Ectodermal cell (in vitro differentiated cells): ENCODE data around the gene C14orf93.

ENCODE experiments used
- H3K27ac ChIP-seq: 2 replicates; pipeline ENCODE4 v1.7.0; 2013; ENCODE audit warnings: mild to moderate bottlenecking, low read depth, low read length; ENCODE audit not compliant: insufficient read depth, poor library complexity, severe bottlenecking
- H3K27me3 ChIP-seq: 2 replicates; pipeline ENCODE4 v1.7.0; 2013; ENCODE audit warnings: mild to moderate bottlenecking, low read length; ENCODE audit not compliant: insufficient read depth, control insufficient read depth, poor library complexity, severe bottlenecking
- H3K36me3 ChIP-seq: one replicate; pipeline ENCODE4 v1.7.0; 2013; ENCODE audit warnings: low read length; ENCODE audit not compliant: control insufficient read depth, insufficient read depth
- H3K4me1 ChIP-seq: one replicate; pipeline ENCODE4 v1.7.0; 2013; ENCODE audit warnings: low read length; ENCODE audit not compliant: control insufficient read depth, insufficient read depth
- H3K4me3 ChIP-seq: 2 replicates; pipeline ENCODE4 v1.7.0; 2013; ENCODE audit warnings: low read depth, low read length, control low read depth; ENCODE audit not compliant: insufficient read depth
- H3K9me3 ChIP-seq: 2 replicates; pipeline ENCODE4 v1.7.0; 2013; ENCODE audit warnings: mild to moderate bottlenecking, low read length, moderate library complexity; ENCODE audit not compliant: control insufficient read depth
- WGBS, 2 experiments: methylation state at CpG; one replicate each; pipeline ENCODE4 v1.1.7; 2013; ENCODE audit warnings: missing lambda C conversion rate in 2 of 2; 5-methylcytosine and 5-hydroxymethylcytosine counted together

The C14orf93 gene

DNA sequence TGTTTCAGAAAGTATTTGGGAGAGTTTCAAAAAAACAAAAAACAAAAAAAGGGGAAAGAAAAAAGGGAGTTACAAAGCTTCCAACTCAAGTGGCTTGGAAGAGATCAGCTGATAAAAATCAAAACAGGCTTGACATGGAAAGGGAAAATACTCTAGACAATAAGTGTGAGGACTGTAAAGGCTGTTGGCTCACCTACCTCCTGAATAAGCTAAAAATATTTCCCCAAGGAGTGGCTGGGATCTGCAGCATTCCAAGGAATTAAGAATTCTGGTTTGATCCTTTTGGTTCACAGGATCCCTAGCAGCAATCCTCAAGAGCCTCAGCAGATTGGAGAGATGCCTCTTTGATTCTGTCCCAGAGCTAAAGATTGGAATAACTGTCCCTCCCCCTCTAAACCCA, 16.4 kb downstream of the C14orf93 start:
- Histone ChIP-seq H3K36me3 (no peaks in the 10 kb centered on the region), H3K27ac (no peak overlapping the region), H3K4me1 (peaks cover 9% of the 10 kb centered on the region), H3K4me3 (no peak overlapping the region), H3K9me3 (no peaks in the 10 kb centered on the region), H3K27me3 (no peaks in the 10 kb centered on the region)

DNA sequence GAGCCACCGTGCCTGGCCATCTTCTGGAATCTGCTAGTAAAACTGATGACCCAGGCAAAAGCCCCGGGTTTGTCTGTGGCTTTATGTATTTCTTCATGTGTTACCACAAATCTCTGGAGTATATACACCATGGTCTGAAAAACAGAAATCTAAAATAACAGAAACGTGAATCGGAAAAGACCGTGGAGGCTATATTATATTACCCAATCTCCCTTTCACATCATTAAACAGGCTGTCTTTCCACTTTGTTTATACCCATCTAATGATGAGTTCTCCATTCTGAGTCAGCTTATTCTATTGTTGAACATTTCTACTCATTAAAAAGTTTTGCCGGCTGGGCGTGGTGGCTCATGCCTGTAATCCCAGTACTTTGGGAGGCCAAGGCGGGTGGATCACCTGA, 18.1 kb downstream of the C14orf93 start:
- H3K36me3 ChIP-seq, result no peaks in the 10 kb centered on the region
- H3K4me1 ChIP-seq, result peaks cover 9% of the 10 kb centered on the region
- H3K27ac ChIP-seq, result no peak overlapping the region
- no peaks in the 10 kb centered on the region for H3K27me3 ChIP-seq
- H3K9me3 ChIP-seq, result no peaks in the 10 kb centered on the region
- H3K4me3 ChIP-seq, result no peak overlapping the region
- 89 to 95% methylated on average over 8 of the region's 8 CpGs for WGBS, 2 experiments

DNA sequence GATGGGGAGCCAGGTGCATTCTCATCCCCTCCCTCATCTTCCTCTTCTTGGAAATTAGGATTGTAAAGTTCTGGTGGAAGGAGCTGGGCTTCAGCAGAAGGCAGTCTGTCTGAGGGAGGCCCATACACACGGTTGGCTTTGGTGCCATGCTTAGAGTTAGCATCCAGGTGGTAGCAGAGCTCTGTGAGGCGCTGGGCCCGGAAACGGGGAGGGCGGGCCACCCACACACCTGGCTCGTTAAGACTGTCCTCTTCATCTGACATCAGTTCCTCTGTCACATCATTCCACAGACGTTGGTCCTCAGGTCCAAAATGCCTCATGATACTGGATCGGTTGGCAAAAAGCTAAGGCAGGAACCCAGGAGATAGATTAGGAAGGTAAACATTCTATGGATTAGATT, 22.7 kb downstream of the C14orf93 start:
- Histone ChIP-seq H3K4me3 (no peak overlapping the region), H3K27me3 (no peaks in the 10 kb centered on the region), H3K4me1 (no peaks in the 10 kb centered on the region), H3K36me3 (no peaks in the 10 kb centered on the region), H3K9me3 (no peaks in the 10 kb centered on the region), H3K27ac (no peak overlapping the region)
- 92 to 95% methylated on average over 8 of the region's 8 CpGs for WGBS, 2 experiments

DNA sequence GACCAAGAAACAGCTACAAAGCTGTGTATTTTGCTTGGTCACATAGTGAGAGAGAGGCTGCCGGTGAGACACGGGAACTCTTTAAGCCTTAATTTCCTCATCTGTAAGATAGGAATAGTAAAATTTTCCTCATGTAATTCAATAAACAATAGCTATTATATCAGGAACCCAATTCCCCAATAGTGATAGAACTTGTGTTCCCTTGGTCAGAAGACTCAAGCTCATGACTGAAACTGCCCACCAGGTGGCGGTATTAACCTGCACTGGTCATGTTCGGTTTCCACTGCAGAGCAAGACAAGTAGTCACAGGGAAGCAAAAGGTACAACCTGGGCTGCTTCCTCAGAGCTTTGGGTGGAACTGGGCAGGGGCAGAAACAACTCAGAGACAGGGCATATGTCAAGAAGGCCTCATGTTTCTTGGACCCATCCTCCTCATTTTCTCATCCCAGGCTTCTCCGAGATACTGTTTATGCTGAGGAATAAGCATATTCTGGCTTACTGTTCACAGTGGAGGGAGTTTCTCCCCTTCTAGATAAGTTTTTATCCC, 23.4 kb downstream of the C14orf93 start:
- Histone ChIP-seq H3K36me3 (no peaks in the 10 kb centered on the region), H3K4me3 (no peak overlapping the region), H3K9me3 (no peaks in the 10 kb centered on the region), H3K27me3 (no peaks in the 10 kb centered on the region), H3K27ac (no peak overlapping the region), H3K4me1 (no peaks in the 10 kb centered on the region)
- 23 to 36% methylated on average over 3 to 5 of the region's 5 CpGs for WGBS, 2 experiments

DNA sequence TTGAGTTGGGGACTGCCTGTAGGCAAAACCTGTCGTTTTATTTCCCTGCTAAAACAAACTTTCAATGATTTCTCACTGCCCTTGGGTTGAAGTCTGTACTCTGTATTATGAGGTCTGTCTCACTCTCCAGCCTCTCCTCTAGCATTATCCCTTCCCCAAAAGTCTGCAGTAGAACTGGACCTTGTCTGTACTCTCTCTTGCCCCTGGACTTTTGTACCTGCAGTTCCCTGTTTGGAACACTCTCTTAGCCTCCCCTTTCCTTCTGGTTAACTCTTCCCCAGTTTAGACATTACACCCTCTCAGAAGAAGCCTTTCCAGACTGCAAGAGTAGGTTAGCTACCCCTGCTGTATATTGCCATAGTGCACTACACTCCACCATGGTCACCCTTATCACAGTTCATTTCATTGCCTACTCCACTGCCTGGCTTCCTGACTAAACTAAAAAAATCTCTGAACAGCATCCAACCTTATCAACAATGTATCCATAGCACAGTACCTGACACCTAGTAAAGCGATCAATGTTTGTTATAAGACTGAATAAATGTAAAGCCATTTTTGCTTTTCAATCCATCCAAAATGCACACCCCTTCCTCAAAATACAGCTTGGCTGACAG, 23.9 kb downstream of the C14orf93 start:
- no peaks in the 10 kb centered on the region for H3K9me3 ChIP-seq
- no peak overlapping the region for H3K4me3 ChIP-seq
- no peak overlapping the region for H3K27ac ChIP-seq
- no peaks in the 10 kb centered on the region for H3K27me3 ChIP-seq
- WGBS, 2 experiments, result 59 to 77% methylated on average over 2 of the region's 2 CpGs
- no peaks in the 10 kb centered on the region for H3K36me3 ChIP-seq
- no peaks in the 10 kb centered on the region for H3K4me1 ChIP-seq

DNA sequence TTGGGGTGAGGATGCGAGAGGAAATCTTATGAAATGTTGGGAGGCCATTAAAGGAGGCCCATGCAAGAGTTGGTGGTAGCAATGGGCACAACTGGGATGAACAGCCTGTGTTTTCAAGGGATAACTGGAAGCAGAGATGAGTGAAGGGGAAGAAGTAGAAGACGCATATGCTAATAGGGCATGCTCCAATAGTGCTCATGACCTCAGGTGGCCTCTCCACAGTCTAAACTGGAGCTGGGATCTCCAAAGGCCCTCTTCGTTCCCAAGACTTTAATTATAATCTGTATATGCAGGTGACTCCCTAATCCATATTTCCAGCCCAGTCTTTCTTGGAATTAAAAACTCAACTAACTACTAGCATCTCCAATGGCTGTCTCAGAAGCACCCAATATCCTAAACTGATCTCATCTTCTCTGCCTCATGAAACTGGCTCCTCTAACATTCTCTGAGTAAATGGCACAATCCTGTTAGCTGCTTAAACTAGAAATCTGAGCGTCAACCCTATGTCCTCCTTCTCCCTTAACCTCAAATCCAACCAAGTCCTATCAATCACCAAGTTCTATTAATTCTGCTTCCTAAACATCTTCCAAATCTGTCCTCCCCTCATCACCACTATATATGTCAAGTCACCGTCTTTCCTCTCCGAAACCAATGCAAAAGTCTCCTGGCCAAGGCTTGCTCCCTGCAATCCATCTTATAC, 24.8 kb downstream of the C14orf93 start:
- WGBS, 2 experiments, result 94 to 96% methylated on average over 6 of the region's 6 CpGs

DNA sequence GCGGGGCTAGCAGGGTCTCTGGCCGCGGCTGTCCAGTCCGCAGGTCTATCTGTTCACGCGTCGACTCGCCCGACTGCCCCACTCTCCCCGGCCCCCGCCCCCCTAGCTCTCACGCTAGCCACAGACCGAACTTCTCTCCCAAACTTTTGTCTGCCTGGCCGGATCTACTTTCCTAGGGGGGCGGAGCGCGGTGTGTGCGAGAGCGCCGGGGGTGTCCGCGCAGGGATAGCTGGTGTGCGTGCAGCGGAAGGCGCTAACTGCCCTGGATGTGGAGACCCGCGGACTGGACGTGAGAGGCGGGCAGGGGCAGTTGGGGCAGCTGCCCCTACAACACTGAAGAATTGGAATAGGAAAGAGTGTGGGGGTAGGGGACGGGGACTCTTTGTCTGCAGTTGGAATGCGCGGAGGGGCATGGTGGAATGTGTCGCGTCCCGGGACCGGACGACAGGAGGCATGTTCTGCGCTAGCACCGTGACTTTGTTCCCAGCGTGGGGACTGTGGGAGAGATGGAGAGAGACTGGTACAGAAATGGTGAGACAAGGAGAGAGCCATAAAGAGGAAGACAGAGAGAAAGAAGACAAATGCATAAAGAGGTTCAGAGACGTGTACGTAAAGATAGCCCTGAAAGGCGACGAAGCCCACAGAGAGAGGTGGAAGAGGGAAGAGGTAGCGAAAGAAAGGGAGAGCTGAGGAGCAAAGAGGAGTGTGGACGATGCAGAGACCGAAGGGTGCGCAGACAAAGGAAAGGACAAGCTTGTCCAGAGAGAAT, 27.3 kb downstream of the C14orf93 start, which contains the start of gene AJUBA:
AJUBA (minus strand) TSS at position 75 of the 769 bp plus-strand sequence. CDS start 285 bp downstream, outside the sequence.
- H3K4me3 ChIP-seq, result peak within 1 kb of the TSS; percentile 98
- 1 to 2% methylated on average over 48 of the region's 48 CpGs for WGBS, 2 experiments
- H3K27me3 ChIP-seq, result no peaks in the 10 kb centered on the region
- H3K4me1 ChIP-seq, result peaks cover 14% of the 10 kb centered on the region
- no peaks in the 10 kb centered on the region for H3K9me3 ChIP-seq
- H3K27ac ChIP-seq, result peak within 1 kb of the TSS; percentile 89
- H3K36me3 ChIP-seq, result peaks cover 15% of the 10 kb centered on the region

More for the DNA sequence above, 24.8 kb downstream of the C14orf93 start:
- no peak overlapping the region for H3K27ac ChIP-seq
- no peaks in the 10 kb centered on the region for H3K4me1 ChIP-seq
- H3K27me3 ChIP-seq, result no peaks in the 10 kb centered on the region
- H3K4me3 ChIP-seq, result no peak overlapping the region
- H3K9me3 ChIP-seq, result no peaks in the 10 kb centered on the region
- H3K36me3 ChIP-seq, result peaks cover 3% of the 10 kb centered on the region

DNA sequence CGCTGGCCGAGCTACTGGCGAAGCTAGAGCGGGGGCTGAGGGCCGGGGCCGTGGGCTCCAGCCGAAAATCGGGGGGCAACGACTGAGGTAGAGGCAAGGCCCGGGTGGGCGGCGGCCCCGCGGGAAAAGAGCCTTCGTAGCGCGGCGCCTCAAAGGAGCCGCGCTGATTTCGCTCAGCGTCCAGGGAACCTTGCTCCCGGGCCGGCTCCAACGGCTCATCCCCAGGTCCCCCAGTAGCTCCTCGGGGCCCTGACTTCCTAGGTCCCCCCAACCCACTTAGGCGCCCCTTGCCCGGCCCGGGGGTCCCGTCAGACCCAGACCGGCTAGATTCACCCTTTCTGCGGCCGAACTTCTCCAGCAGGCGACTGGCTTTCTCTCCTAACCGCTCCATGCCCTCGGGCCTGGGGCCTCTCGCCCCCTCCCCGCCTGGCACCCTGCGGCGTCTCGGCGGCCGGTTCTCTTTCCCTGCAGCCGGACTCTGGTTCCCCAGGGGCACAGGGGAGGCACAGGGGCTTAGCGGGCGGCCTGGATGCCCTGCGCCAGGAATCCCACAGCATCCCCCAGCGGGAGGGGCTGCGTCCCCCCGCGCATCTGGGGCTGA, 28.0 kb downstream of the C14orf93 start:
- peaks cover 15% of the 10 kb centered on the region for H3K36me3 ChIP-seq
- peak overlapping the region; percentile 89 for H3K27ac ChIP-seq
- H3K27me3 ChIP-seq, result no peaks in the 10 kb centered on the region
- WGBS, 2 experiments, result 0% methylated on average over 51 of the region's 51 CpGs
- H3K9me3 ChIP-seq, result no peaks in the 10 kb centered on the region
- peaks cover 20% of the 10 kb centered on the region for H3K4me1 ChIP-seq
- H3K4me3 ChIP-seq, result peak overlapping the region; percentile 98

DNA sequence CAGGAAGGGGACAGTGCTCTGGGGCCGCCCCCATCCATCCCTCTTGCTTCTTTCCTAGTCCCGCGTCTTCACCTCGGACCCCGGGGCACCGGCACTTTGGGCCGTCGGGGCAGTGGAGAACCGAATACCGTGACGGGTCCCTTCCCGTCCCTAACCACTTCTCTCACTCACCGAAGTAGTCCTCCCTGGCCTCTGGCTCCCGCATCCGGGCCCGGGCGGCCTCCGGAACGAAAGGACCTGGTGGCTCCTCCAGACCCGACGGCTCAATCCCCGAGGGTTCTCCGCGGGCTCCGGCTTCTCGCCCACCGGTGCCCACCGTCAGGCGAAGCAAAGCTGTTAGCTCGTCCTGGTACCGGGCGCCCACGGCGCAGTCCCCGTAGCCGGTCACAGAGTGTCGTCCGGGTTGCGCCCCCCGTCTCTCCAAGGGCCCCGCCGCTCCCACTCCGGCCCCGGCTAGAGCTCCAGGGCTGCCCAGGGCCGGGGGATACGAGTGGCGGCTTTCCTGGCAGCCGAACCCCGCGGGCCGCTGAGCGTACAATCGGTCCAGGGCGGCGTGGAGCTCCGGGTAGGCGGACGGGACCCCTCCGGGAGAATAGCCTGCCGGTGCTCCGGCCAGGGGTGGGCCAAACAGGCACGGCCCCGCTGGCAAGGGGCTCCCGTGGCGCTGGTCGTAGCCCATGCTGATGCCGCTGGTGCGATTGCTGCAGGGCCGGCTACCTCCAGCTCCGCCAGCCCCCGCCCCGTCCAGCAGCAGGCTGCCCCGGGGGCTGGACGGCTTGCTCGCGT, 28.7 kb downstream of the C14orf93 start:
- Histone ChIP-seq H3K27me3 (no peaks in the 10 kb centered on the region), H3K27ac (peak overlapping the region; percentile 53), H3K36me3 (peaks cover 17% of the 10 kb centered on the region), H3K9me3 (no peaks in the 10 kb centered on the region), H3K4me1 (peaks cover 27% of the 10 kb centered on the region), H3K4me3 (peak overlapping the region; percentile 98)
- WGBS, 2 experiments, result 0 to 1% methylated on average over 76 of the region's 76 CpGs
